GM21447 (cell line): Measurements from ENCODE around the gene SERPINC1.
"Not testable (repeated sequence)": the region's sequence is repeated elsewhere in the genome, so short reads cannot be mapped to it uniquely, and the experiment has no call there.

Experiments used
- ATAC-seq: cut with Tn5 transposase; IDR thresholded peaks from one replicate; pipeline ENCODE4 v1.9.1; 2021; ENCODE audit not compliant: unreplicated experiment

Gene SERPINC1

GRCh38 chr1:173917149-173917548, at the start of gene SERPINC1:
TSS of gene SERPINC1 (minus strand) at chr1:173917327. CDS start at chr1:173917259, 68 bp downstream.
- no peak for ATAC-seq

GRCh38 chr1:173965896-173966295, 48.8 kb upstream of the SERPINC1 start:
- ATAC-seq, result not testable (repeated sequence)

GRCh38 chr1:173963477-173963876, 46.4 kb upstream of the SERPINC1 start:
- ATAC-seq, result no peak

GRCh38 chr1:173960625-173961024, 43.5 kb upstream of the SERPINC1 start:
- ATAC-seq, result no peak

GRCh38 chr1:173954179-173954578, 37.1 kb upstream of the SERPINC1 start:
- no peak for ATAC-seq

GRCh38 chr1:173948594-173948993, 31.5 kb upstream of the SERPINC1 start:
- no peak for ATAC-seq

GRCh38 chr1:173946380-173946921, 29.3 kb upstream of the SERPINC1 start:
- no peak for ATAC-seq

- ATAC-seq, result peak; percentile 70
Observed at GRCh38 chr1:173937062-173937461, 19.9 kb upstream of the SERPINC1 start.

GRCh38 chr1:173934440-173934839, 17.3 kb upstream of the SERPINC1 start:
- no peak for ATAC-seq

- not testable (repeated sequence) for ATAC-seq
Observed at GRCh38 chr1:173930541-173930940, 13.4 kb upstream of the SERPINC1 start.

GRCh38 chr1:173925306-173926242, 8.4 kb upstream of the SERPINC1 start:
- ATAC-seq, result no peak

GRCh38 chr1:173920861-173921260, 3.7 kb upstream of the SERPINC1 start:
- no peak for ATAC-seq

- ATAC-seq, result no peak
Observed at GRCh38 chr1:173917635-173918493, 737 bp upstream of the SERPINC1 start.

- no peak for ATAC-seq
Observed at GRCh38 chr1:173916667-173917066, 460 bp downstream of the SERPINC1 start.

GRCh38 chr1:173915596-173915995, 1.5 kb downstream of the SERPINC1 start:
- ATAC-seq, result no peak

- no peak for ATAC-seq
Observed at GRCh38 chr1:173914366-173914871, 2.7 kb downstream of the SERPINC1 start.

- ATAC-seq, result no peak
Observed at GRCh38 chr1:173913111-173913510, 4.0 kb downstream of the SERPINC1 start.

GRCh38 chr1:173903827-173904531, 13.1 kb downstream of the SERPINC1 start:
- ATAC-seq, result no peak

- ATAC-seq, result no peak
Observed at GRCh38 chr1:173900992-173901391, 16.1 kb downstream of the SERPINC1 start.

- no peak for ATAC-seq
Observed at GRCh38 chr1:173900427-173900826, 16.7 kb downstream of the SERPINC1 start.

GRCh38 chr1:173894189-173894588, 22.9 kb downstream of the SERPINC1 start:
- ATAC-seq, result no peak
